Amniotic epithelial cell (primary cell): Measurements from ENCODE around the gene PLPP7.

Experiments
- DNase-seq: peaks from one replicate; pipeline ENCODE4 v3.0.0-alpha.2; 2010; ENCODE audit warnings: low read depth

The PLPP7 gene

DNA sequence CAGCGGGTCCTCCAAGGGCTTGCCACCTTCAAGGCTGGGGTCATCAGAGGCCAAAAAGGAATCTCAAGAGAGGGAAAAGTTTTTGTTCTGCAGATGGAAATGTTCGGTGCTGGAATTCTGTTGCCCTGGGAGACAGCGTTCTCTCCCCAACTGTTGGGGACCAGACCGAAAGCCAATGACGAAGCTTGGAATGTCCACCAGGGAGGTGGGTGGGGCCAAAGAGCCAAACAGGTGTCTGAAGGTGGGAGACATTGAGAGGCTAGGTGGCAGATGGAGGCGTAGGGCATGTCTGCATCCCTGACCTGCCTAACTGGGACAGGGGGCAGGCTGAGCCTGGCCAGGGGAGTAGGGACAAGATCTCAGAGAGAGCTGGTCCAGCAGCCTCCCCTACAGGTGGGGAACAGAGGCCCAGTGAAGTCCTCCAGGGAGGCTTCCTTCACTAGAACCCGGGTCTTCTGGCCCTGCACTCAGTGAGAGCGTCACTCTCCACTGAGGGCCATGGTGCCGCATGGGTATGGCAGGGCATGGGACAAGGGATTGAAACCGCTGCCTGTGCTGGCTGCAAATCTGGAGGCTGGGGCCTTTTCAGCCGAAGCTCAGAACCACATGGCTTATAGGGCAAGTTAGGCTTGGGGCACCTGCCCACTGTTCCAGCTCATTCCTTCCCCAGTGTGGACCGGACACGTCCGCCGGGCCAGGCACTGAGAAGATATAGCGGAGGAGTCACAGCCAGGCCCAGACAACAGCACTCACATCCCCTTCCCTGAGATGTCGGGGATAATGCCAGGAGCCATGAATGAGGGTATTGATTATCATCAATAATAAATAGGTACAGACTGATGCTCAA lies 8.2 kb upstream of the PLPP7 start:
- no peak for DNase-seq

DNA sequence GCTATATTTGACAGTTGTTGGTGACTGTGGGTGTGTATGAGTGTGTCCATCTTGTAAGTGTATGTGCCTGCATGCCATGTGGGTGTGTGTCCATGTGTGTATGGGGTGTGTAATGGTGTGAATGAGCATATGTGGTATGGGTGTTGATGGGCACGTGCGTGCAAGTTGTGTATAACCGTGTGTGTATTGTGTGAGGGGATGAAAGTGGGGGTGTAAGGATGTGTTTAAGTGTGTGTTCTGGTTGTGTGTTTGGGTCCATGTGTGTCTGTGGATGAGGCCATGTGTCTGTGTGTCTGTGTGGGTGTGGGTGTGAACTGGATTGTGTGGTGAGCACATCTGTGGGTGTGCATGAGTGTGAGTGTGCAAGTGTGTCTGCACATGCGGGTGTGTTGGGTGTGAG lies 7.3 kb upstream of the PLPP7 start:
- no peak for DNase-seq

DNA sequence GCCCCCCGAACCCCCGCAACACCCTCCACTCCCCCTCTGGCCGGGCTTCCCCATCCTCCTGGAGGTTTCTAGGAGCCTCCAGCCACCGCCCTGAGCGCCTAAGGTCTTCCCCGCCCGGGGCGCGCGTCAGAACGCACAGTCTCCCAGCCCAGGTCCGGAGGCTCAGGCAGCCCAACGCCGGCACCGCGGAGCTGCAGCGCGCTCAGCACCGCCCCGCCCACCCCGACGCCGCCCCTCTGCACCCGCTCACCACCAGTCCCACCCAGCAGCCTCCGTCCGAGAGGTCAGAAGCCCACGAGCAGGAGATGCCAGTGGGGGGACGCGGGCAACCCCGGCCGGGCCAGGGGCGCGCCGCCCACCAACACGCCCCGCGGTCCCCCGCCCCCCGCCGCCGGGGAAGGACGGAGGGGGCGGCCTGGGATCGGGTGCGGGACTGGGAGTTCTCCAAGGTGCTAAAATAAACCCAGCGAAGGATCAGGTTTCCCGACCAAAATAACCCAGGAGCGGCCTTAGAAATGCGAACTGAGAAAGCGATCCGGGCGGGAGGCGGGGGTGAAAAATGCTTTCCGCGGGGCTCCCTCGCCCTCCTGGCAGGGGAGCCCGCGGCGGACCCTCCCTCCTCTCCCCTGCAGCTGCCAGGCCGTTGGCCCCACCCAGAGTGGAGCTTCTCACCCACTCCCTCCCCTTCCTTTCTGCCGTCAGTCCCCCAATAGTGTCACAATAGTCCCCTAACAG lies 6.7 kb upstream of the PLPP7 start:
- peak; percentile 9 for DNase-seq

DNA sequence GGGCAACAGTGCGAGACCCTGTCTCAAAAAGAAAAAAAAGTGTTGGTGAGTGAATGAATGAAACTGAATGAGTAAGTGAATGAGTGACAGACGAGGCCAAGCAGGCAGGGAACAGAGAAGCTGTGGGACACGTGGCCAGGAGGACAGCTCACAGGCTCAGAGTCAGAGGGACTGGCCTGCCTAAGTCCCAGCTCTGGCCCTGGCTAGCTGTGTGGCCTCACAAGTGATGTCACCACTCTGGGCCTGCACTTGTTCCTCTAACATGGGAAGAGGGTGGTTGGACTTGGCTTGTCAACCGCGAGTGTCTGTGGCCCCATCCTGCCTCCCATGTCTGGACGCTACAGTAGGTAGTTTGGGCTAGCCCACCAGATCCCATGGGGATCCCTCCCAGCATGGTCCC lies 4.7 kb upstream of the PLPP7 start:
- DNase-seq, result no peak

DNA sequence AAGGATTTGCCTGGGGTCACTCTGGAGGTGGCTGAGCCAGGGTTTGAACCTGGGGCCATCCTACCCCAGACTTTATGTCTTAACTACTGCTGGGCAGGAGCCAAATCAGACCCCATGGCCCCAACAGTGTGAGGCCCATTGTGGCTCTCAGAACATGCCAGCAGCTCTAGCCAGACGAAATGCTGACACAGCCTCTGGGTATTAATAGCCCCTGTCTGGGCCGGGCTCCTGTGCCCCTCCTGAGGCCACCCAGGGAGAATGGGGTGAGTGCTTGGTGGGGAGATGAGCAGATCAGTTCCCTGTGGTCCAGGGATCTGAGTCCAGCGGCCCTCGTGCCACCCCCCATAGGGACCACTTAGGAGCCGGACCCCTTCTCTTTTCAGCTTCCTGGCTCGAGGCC lies 2.2 kb upstream of the PLPP7 start:
- DNase-seq, result no peak

DNA sequence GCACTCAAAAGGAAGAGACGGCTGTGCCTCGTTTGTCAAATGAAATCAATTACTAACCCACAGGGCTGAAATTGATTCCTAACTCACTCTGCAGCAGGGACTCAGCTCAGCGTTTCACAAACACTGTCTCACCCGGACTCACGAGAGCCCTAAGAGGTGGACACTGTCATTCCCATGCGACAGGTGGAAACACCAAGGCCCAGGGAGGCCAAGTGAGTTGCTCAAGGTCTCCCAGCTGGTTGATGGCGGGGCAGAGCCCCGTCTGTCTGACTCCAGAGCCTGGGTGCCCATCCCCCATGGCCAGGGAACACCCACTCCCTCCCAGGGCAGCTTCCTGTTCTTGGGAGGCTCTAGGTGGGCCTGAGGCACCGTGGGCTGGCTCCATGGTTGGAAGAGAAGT lies 1.3 kb upstream of the PLPP7 start:
- DNase-seq, result no peak

DNA sequence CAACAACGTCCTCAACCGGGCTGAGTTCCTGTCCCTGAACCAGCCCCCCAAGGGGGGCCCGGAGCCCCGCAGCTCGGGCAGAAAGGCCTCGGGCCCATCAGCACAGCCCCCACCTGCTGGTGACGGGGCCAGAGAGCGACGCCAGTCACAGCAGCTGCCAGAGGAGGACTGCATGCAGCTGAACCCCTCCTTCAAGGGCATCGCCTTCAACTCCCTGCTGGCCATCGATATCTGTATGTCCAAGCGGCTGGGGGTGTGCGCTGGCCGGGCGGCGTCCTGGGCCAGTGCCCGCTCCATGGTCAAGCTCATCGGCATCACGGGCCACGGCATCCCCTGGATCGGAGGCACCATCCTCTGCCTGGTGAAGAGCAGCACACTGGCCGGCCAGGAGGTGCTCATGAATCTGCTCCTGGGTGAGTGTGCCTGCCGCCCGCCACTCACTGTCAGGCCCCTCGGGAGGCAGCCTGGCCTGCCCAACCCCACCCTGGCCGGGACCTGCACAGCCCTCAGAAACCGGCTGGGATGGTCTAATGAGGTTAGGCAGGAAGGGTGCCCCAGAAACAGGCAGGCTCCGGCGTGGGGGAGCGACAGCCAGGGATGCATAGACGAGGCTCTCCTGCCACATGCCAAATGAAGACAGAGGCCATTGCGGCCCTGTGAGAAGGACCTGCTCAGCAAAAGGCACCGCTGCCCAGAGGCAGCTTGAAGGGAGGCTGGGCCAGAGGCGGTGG lies 678 bp downstream of the PLPP7 start:
- no peak for DNase-seq

DNA sequence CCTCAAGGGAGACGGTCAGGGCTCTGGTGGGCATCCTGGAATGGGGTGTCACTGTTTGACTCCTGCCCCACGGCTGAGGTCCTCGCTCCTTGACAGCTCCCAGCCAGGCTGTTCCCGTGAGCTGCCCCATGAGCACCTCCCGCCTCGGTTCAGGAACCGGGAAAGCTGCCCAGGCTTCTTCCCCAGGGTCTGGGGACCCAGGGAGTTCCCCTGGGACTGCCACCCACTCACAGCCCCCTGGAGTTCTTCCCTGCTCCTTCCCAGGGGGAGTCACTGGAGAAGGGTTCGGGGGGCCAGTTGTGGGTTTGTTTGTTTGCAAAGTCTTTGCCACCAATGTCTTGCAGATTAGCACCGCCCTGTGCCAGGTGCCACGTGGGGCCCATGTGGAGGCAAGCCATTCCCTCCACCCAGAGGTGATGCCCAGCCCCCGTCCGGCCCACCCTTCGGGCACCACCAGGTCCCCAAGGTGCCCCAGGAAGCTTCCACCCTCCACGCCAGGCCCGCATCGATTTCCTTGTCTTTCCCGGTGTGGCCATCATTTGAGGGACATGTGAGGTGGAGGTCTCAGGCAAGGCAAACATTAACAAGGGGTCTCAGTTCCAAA lies 1.3 kb downstream of the PLPP7 start:
- DNase-seq, result no peak

DNA sequence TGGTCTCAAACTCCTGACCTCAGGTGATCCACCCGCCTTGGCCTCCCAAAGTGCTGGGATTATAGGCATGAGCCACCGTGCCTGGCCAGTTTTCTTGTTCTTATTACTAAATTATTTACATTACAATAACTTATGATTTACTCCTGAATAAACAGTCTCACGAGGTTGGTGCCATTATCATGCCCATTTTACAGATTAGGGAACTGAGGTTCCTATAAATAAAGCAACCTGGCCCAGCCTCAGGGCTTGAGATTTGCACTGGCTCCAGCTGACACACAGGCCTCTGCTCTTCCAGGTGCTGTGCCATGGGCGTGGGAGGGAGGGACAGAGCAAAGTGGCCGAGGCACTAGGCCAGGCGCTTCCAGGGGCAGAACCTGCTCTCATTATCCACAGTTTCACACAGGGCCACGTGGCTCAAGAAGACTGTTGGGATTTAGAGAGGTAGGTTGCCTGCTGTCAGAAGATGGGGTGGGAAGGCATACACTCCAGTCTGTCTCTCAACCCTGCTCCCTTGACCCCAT lies 2.3 kb downstream of the PLPP7 start:
- no peak for DNase-seq

DNA sequence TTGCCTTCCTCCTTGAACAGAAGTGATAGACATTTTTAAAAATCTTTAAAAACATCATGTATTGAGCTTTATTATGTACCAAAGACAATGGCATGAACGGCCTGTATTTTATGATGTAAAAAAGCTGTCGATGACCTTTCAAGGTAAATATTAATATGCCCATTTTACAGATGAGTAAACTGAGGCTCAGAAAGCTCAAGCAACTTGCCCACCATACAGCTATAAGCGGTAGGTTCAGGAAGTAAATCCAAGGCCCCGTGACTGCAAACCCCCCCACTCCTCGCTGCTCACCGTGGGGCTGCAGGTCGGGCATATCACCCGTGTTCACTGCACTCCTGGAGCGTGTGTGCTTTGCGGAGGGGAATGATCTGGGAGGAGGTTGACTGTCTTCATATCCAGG lies 3.4 kb downstream of the PLPP7 start:
- no peak for DNase-seq

DNA sequence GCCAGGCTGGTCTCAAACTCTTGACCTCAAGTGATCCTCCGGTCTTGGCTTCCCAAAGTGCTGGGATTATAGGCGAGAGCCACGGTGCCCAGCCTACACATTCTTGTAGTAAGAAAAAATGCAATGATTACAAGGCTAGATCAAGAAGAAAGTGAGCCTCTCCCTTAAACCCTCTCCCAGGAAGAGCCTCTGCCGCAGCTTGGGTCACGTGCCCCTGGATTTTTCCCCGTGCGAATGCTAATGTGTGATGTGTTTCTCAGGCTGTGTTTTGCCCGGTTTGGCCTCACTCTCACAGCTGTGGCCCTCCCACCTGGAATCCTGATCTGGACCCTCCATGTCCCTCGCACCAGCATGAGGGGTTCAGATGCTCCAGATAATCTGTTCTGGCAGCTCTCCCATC lies 6.9 kb downstream of the PLPP7 start:
- DNase-seq, result peak; percentile 60

DNA sequence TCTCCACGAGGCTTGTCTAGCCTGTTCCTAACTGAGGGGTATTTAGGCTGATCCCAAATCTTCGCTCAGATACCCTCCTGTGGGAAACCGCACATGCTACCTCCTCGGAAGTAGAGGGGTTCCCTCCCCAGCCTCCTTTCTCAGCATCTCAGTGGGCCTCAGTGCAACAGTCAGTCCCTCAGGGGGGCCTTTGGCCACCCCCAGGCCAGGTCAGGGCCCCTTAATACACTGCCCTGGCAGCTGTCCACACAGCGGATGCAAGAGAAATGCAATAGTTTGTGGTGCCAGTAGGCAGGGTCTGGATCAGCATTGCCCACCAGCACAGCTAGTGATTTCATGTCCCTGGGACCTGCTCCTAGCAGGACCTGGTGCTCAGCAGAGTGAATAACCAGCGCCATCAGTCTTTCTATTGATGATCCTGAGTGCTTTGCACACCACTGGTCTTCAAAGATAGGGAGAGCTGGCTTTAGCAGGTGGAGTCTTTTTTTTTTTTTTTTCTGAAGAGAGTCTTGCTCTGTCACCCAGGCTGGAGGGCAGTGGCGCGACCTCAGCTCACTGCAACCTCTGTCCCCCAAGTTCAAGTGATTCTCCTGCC lies 7.5 kb downstream of the PLPP7 start:
- DNase-seq, result no peak

DNA sequence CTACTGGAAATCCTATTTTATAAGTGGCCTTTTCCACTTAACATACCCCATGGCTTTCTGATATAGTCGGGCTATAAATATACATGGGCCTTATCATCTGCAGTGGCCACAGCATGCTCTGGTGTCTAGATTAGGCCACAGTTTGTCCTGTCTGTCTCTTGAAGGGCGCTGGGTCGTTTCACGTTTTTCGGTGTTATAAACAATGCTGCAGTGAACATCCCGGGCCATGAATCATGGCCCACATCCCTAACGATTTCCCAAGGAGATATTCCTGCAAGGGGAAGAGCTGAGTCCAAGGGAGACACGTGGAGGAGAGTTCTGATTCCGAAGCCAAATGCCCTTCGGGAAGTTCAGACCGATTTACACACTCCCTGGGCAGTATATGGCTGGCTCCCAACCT lies 8.4 kb downstream of the PLPP7 start:
- DNase-seq, result peak; percentile 54

DNA sequence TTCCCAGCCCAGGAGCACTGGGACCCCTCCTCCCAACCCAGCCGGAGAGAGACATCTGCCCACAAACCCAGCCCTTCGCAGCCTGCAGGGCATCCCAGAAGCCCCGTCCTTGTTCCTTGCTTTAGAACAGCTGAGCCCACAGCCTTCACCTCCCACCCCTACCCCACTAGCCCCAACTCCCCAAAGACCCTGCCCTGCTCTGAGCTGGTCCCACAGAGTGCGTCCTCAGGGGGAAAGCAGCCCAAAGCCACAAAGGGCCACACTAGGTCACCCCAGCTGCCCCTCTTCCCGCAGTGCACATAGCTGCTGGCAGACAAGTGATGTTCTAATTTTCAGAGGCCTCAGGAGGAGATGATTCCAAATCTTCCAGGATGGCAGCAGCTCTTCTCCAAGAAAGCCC lies 8.8 kb downstream of the PLPP7 start:
- DNase-seq, result no peak

DNA sequence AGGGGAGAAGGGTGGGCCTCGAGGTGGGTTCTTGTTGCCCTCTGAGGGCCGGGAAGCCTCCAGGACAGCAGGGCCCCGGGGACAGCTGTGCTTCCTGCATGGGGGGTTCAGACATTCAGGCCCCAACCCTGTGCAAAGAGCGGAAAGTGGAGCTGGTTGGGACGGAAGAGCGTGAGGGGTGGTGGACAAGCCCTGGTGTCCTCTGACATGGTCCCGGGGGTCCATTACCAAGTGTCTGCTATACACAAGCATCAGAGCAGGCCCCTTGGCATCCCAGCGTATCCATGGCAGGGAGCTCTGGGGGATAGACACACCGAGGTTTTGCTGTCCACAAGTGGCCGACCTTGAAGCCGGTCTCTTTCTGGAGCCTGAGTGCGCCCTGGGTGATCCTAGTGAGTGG lies 9.3 kb downstream of the PLPP7 start:
- DNase-seq, result no peak

DNA sequence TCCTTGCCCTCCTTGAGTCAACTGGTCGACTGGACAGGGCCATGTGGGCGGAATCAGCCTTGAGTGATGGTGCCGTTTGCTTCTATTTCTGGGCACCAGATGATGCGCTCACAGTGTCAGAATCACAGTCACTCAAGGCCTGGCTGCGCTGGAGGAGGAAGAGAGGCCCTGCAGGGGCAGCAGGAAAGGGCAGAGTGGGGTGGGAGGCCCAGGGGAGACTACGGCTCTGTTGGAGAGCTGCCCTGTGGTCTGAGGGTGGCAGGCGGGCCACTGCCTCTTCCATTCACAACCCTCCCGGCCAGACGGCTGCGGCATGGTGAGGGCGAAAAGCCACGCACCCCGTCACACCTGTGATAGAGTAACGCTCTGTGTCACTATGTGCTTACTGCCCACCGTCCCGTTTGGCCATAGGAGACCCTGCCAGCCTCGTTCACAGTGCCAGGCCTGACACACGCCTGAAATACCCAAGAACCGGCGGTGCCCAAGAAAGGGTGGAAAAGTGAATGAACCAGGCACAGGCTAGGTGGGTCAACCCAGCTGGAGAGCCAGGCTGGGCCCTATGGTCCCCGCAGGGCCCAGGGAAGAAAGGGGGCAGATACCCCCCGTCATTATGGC lies 9.9 kb downstream of the PLPP7 start:
- no peak for DNase-seq

DNA sequence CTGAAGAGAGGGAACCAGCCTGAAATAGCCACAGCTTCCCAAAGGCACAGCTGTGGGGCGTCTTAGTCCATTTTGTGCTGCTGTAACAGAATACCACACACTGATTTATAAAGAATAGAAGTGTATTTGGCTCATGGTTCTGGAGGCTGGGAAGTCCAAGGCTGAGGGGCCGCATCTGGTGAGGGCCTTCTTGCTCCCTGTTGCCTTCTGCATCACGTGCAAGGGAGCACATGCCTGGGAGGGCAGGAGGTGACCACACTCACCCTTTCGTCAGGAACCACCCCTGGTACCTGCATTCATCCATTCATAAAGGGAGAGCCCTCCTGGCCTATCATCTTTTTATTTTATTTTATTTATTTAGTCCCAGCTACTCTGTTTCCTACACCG lies 10.4 kb downstream of the PLPP7 start:
- DNase-seq, result no peak

DNA sequence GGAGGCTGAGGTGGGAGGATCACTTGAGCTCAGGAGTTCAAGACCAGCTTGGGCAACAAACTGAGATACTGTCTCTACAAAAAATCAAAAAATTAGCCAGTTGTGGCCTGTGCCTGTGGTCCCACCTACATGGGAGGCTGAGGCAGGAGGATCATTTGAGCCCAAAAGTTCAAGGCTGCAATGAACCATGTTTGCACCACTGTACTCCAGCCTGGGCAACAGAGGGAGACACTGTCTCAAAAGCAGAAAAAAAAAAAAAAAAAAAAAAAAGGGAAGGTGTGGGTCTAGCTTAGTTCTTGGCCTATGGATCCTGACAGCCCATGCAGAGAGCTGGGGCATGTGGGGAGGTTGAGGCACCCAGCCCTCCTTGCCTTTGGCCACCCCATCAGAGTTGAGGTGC lies 10.9 kb downstream of the PLPP7 start:
- DNase-seq, result no peak

DNA sequence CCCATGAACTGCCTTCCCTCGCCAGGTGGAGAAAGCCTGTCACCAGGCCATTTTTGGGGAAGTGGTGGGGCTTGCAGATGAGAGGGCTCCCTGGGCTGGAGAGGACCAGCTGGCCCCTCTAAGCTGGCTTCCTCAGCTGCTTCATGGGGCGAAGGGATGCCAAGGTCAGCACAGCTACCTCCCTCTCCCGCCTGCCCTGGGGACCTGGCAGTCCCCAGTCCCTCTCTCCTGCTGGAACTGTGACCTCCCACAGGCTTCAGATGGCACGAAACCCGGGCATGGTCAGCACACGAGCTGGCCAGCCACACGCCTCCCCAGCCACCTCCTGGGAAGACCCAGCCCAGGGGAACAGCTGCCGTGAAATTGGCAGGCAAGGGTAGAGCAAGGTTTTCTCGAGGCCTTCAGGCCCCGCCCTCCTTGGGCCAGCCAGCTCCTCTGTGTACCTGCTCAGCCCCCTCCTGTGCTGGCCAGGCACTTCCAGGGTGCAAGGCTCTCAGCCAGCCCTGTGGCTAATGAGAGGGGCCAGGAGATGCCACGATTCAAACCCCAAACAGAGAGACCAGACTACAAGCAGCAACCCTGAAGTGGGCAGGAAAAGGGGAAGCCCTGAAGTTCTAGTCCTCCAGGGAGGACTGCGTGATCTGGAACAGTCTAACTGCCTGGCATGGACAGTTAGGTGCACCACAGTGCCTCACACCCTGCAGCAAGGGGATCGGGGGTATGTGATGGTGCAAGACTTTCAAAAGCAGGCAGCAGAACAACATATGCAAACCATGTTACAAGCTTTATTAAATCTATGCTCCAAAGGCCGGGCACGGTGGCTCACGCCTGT lies 12.9 kb downstream of the PLPP7 start:
- no peak for DNase-seq
